HepG2 (cell line): ENCODE data around the gene AJM1. TPM values are rescaled to one million over a fixed set of nuclear protein-coding genes. Genes with fewer than 3 reads are reported as not detected.

ENCODE experiments used
- HOXA5 ChIP-seq: sonication (generic); formaldehyde crosslinking; IDR thresholded peaks from 2 replicates; pipeline ENCODE4 v1.4.0; 2020; ENCODE audit warnings: missing genetic modification reagents
- KDM4B ChIP-seq: sonication (generic); formaldehyde crosslinking; IDR thresholded peaks from 2 replicates; pipeline ENCODE4 v1.4.0; 2020; ENCODE audit warnings: missing genetic modification reagents
- MBNL3 ChIP-seq: fragments of 250-450 bp; sonication (Bioruptor Pico); conservative IDR thresholded peaks from 2 replicates; pipeline ENCODE4 v1.8.0; 2022; ENCODE audit warnings: mild to moderate bottlenecking, inconsistent platforms
- MEIS1 ChIP-seq: sonication (generic); formaldehyde crosslinking; IDR thresholded peaks from 2 replicates; pipeline ENCODE4 v1.9.0; 2021; ENCODE audit warnings: mild to moderate bottlenecking, missing genetic modification reagents, moderate library complexity, borderline replicate concordance
- MLLT10 ChIP-seq: sonication (generic); formaldehyde crosslinking; IDR thresholded peaks from 2 replicates; pipeline ENCODE4 v1.4.0; 2020; ENCODE audit warnings: missing genetic modification reagents
- POLR2AphosphoS5 ChIP-seq: IDR thresholded peaks from 2 replicates; pipeline ENCODE4 v1.6.1; 2012; ENCODE audit warnings: low read depth, low read length
- SIN3A ChIP-seq: IDR thresholded peaks from 2 replicates; pipeline ENCODE4 v1.6.1; 2011; ENCODE audit warnings: low read depth, mild to moderate bottlenecking, control low read depth, low read length, borderline replicate concordance
- TEAD3 ChIP-seq: optimal IDR thresholded peaks from 2 replicates; pipeline ENCODE3; 2016; ENCODE audit warnings: borderline replicate concordance
- TOPORS ChIP-seq: sonication (generic); formaldehyde crosslinking; IDR thresholded peaks from 2 replicates; pipeline ENCODE4 v1.8.0; 2023; ENCODE audit warnings: mild to moderate bottlenecking, missing genetic modification reagents
- YEATS2 ChIP-seq: sonication (generic); formaldehyde crosslinking; IDR thresholded peaks from 2 replicates; pipeline ENCODE4 v1.4.0; 2020; ENCODE audit warnings: missing genetic modification reagents, borderline replicate concordance
- ZFX ChIP-seq: sonication (generic); formaldehyde crosslinking; IDR thresholded peaks from 2 replicates; pipeline ENCODE4 v1.4.0; 2020; ENCODE audit warnings: mild to moderate bottlenecking, low read depth, missing genetic modification reagents, moderate library complexity
- ZNF292 ChIP-seq: sonication (generic); formaldehyde crosslinking; IDR thresholded peaks from 2 replicates; pipeline ENCODE4 v1.8.1; 2022; ENCODE audit warnings: mild to moderate bottlenecking, low read depth, missing genetic modification reagents, borderline replicate concordance
- ZNF839 ChIP-seq: sonication (generic); formaldehyde crosslinking; IDR thresholded peaks from 2 replicates; pipeline ENCODE4 v1.4.0; 2020; ENCODE audit warnings: missing genetic modification reagents, mild to moderate bottlenecking, borderline replicate concordance
- ZNF891 ChIP-seq: sonication (generic); formaldehyde crosslinking; IDR thresholded peaks from 2 replicates; pipeline ENCODE4 v1.5.0; 2020; ENCODE audit warnings: mild to moderate bottlenecking, missing genetic modification reagents
- polyA plus RNA-seq, 8 experiments: library from polyadenylated mRNA; depleted of rRNA in 3 of 8; stranded (reverse) in 7 of 8; unstranded in 1 of 8; fragments of >200 nt; fragmentation: Illumina TruSeq in 4 of 8; extraction: Trizol in 4 of 8; gene quantifications; 2 replicates each; pipeline versions ENCODE4 v1.2.1 to v1.2.3, GENCODE V29; 2011 to 2016; ENCODE audit warnings: low read depth in 4 of 8, missing spikeins in 1 of 8, mixed read lengths in 1 of 8; ENCODE audit not compliant: insufficient read depth in 1 of 8
- total RNA-seq, 5 experiments: library from RNA; depleted of rRNA; stranded (reverse); fragments of >200 nt; fragmentation: Illumina TruSeq; extraction: Trizol; gene quantifications; 2 replicates each; pipeline ENCODE4 v1.2.3, GENCODE V29; 2016; ENCODE audit warnings: low read depth in 1 of 5
- TF ChIP-seq, protein P1 (sequence below): sonication (generic); formaldehyde crosslinking; IDR thresholded peaks from 2 replicates; pipeline ENCODE4 v1.9.0; 2021; ENCODE audit warnings: missing genetic modification reagents, borderline replicate concordance
- TF ChIP-seq, protein P2 (sequence below): sonication (generic); formaldehyde crosslinking; IDR thresholded peaks from 2 replicates; pipeline ENCODE4 v1.8.0; 2022; ENCODE audit warnings: missing genetic modification reagents, mild to moderate bottlenecking, borderline replicate concordance
- TF ChIP-seq, protein P3 (sequence below): sonication (generic); formaldehyde crosslinking; IDR thresholded peaks from 2 replicates; pipeline ENCODE4 v1.5.1; 2020; ENCODE audit warnings: missing genetic modification reagents, mild to moderate bottlenecking, borderline replicate concordance
- TF ChIP-seq, protein P4 (sequence below): sonication (generic); formaldehyde crosslinking; IDR thresholded peaks from 2 replicates; pipeline ENCODE4 v1.5.1; 2020; ENCODE audit warnings: mild to moderate bottlenecking, missing genetic modification reagents, moderate library complexity

AJM1 gene
- total and polyA plus RNA-seq, 2 of the 13 experiments (the other 11 are each of a cell fraction or from before 2014, with no cell fraction given) = 1.1 to 1.2 TPM

DNA sequence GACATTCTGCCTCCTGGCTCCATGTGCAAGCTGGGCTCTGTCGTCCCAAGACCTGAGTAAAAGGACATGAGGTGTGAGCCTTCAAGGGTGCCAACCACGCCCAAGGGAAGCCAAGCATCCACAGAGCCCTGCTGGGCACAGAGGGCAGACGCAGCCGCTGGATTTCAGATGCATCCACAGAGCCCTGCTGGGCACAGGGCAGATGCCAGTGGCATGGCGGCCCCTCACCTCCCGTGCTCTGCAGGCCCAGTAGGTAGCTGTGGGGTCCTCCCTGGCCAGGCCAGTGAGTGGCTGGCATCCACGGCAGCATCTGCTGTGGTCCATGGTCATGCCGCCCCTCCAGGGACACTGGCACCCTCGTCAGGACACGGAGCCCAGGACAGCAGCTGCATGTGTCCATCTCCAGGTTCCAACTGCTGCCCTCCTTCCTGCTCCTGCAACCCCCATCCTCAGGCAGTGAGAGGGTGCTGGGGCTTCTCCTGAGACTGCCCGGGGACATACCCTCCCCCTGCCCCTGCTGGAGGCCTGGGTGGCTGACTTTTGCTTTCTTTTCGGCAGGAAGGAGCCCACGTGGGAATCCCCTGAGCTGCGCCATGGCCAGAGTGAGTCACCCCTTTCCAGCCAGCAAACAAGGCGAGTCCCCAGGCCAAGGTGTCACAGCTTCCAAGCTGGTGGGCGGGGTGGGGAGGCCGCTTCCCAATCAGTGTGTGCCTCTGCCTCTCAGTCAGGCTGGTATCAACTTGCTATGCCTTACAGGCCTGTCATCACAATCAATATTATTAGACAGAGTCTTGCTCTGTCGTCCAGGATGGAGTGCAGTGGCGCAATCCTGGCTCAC, 40.0 kb downstream of the AJM1 start (continued):
- TF ChIP-seq HOXA5 (CRISPR knock-in tag) (no peak), MEIS1 (peak; percentile 94; the same call in 1 of the 2 replicates), SIN3A (peak; percentile 93), MLLT10 (CRISPR knock-in tag) (no peak), KDM4B (CRISPR knock-in tag) (0 out of 2 replicates have a peak, but pooled peaks have one; percentile 41), YEATS2 (peak; percentile 62), ZNF839 (CRISPR knock-in tag) (0 out of 2 replicates have a peak, but pooled peaks have one; percentile 48), ZNF292 (CRISPR knock-in tag) (peak; percentile 78; the same call in 1 of the 2 replicates), ZNF891 (CRISPR knock-in tag) (peak; percentile 81), MBNL3 (CRISPR knock-in tag) (no peak), TEAD3 (CRISPR knock-in tag) (no peak), ZFX (CRISPR knock-in tag) (peak; percentile 90), TOPORS (0 out of 2 replicates have a peak, but pooled peaks have one; percentile 48), POLR2AphosphoS5 (peak; percentile 37; the same call in 1 of the 2 replicates)
- TF ChIP-seq, protein P1, sequence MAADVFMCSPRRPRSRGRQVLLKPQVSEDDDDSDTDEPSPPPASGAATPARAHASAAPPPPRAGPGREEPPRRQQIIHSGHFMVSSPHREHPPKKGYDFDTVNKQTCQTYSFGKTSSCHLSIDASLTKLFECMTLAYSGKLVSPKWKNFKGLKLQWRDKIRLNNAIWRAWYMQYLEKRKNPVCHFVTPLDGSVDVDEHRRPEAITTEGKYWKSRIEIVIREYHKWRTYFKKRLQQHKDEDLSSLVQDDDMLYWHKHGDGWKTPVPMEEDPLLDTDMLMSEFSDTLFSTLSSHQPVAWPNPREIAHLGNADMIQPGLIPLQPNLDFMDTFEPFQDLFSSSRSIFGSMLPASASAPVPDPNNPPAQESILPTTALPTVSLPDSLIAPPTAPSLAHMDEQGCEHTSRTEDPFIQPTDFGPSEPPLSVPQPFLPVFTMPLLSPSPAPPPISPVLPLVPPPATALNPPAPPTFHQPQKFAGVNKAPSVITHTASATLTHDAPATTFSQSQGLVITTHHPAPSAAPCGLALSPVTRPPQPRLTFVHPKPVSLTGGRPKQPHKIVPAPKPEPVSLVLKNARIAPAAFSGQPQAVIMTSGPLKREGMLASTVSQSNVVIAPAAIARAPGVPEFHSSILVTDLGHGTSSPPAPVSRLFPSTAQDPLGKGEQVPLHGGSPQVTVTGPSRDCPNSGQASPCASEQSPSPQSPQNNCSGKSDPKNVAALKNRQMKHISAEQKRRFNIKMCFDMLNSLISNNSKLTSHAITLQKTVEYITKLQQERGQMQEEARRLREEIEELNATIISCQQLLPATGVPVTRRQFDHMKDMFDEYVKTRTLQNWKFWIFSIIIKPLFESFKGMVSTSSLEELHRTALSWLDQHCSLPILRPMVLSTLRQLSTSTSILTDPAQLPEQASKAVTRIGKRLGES (CRISPR knock-in tag) = no peak
- TF ChIP-seq, protein P2, sequence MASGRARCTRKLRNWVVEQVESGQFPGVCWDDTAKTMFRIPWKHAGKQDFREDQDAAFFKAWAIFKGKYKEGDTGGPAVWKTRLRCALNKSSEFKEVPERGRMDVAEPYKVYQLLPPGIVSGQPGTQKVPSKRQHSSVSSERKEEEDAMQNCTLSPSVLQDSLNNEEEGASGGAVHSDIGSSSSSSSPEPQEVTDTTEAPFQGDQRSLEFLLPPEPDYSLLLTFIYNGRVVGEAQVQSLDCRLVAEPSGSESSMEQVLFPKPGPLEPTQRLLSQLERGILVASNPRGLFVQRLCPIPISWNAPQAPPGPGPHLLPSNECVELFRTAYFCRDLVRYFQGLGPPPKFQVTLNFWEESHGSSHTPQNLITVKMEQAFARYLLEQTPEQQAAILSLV (CRISPR knock-in tag) = no peak; the same call in none of the 2 replicates
- TF ChIP-seq, protein P3, sequence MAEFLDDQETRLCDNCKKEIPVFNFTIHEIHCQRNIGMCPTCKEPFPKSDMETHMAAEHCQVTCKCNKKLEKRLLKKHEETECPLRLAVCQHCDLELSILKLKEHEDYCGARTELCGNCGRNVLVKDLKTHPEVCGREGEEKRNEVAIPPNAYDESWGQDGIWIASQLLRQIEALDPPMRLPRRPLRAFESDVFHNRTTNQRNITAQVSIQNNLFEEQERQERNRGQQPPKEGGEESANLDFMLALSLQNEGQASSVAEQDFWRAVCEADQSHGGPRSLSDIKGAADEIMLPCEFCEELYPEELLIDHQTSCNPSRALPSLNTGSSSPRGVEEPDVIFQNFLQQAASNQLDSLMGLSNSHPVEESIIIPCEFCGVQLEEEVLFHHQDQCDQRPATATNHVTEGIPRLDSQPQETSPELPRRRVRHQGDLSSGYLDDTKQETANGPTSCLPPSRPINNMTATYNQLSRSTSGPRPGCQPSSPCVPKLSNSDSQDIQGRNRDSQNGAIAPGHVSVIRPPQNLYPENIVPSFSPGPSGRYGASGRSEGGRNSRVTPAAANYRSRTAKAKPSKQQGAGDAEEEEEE (CRISPR knock-in tag) = no peak; the same call in 1 of the 2 replicates
- TF ChIP-seq, protein P4, sequence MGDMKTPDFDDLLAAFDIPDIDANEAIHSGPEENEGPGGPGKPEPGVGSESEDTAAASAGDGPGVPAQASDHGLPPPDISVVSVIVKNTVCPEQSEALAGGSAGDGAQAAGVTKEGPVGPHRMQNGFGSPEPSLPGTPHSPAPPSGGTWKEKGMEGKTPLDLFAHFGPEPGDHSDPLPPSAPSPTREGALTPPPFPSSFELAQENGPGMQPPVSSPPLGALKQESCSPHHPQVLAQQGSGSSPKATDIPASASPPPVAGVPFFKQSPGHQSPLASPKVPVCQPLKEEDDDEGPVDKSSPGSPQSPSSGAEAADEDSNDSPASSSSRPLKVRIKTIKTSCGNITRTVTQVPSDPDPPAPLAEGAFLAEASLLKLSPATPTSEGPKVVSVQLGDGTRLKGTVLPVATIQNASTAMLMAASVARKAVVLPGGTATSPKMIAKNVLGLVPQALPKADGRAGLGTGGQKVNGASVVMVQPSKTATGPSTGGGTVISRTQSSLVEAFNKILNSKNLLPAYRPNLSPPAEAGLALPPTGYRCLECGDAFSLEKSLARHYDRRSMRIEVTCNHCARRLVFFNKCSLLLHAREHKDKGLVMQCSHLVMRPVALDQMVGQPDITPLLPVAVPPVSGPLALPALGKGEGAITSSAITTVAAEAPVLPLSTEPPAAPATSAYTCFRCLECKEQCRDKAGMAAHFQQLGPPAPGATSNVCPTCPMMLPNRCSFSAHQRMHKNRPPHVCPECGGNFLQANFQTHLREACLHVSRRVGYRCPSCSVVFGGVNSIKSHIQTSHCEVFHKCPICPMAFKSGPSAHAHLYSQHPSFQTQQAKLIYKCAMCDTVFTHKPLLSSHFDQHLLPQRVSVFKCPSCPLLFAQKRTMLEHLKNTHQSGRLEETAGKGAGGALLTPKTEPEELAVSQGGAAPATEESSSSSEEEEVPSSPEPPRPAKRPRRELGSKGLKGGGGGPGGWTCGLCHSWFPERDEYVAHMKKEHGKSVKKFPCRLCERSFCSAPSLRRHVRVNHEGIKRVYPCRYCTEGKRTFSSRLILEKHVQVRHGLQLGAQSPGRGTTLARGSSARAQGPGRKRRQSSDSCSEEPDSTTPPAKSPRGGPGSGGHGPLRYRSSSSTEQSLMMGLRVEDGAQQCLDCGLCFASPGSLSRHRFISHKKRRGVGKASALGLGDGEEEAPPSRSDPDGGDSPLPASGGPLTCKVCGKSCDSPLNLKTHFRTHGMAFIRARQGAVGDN (CRISPR knock-in tag) = peak; percentile 90
